H9 (cell line): ENCODE data around the gene AIF1L. TPM values are rescaled to one million over a fixed set of nuclear protein-coding genes. Genes with fewer than 3 reads are reported as not detected.

Experiments
- DNase-seq: peaks from one replicate; pipeline ENCODE4 v3.0.0-alpha.2; 2017
- H2AFZ ChIP-seq: one replicate; pipeline ENCODE4 v1.6.1; 2013; ENCODE audit warnings: mild to moderate bottlenecking, low read length, control low read depth, moderate library complexity
- H2AK5ac ChIP-seq: 2 replicates; pipeline ENCODE4 v1.6.1; 2013; ENCODE audit warnings: low read length, control low read depth, mixed read lengths; ENCODE audit not compliant: insufficient read length
- H2BK120ac ChIP-seq: one replicate; pipeline ENCODE4 v1.6.1; 2013; ENCODE audit warnings: low read depth, mild to moderate bottlenecking, low read length, control low read depth, inconsistent platforms; ENCODE audit not compliant: poor library complexity, severe bottlenecking
- H2BK12ac ChIP-seq: 2 replicates; pipeline ENCODE4 v1.6.1; 2013; ENCODE audit warnings: low read length, control low read depth, mixed read lengths, low read depth; ENCODE audit not compliant: insufficient read length
- H2BK15ac ChIP-seq: 2 replicates; pipeline ENCODE4 v1.6.1; 2013; ENCODE audit warnings: low read depth, low read length, control low read depth
- H2BK20ac ChIP-seq: one replicate; pipeline ENCODE4 v1.6.1; 2013; ENCODE audit warnings: low read depth, mild to moderate bottlenecking, low read length, control low read depth, inconsistent platforms; ENCODE audit not compliant: poor library complexity, severe bottlenecking
- H2BK5ac ChIP-seq: 2 replicates; pipeline ENCODE4 v1.6.1; 2013; ENCODE audit warnings: low read length, control low read depth, mixed read lengths; ENCODE audit not compliant: insufficient read length
- H3K14ac ChIP-seq: 2 replicates; pipeline ENCODE4 v1.6.1; 2013; ENCODE audit warnings: low read length, control low read depth; ENCODE audit not compliant: insufficient read depth
- H3K18ac ChIP-seq: 2 replicates; pipeline ENCODE4 v1.6.1; 2013; ENCODE audit warnings: low read depth, mild to moderate bottlenecking, mixed read lengths, low read length, control low read depth; ENCODE audit not compliant: insufficient read length
- H3K23ac ChIP-seq: 2 replicates; pipeline ENCODE4 v1.6.1; 2013; ENCODE audit warnings: low read length, control low read depth, mixed read lengths, low read depth; ENCODE audit not compliant: insufficient read length
- H3K23me2 ChIP-seq: 2 replicates; pipeline ENCODE4 v1.6.1; 2013; ENCODE audit warnings: low read depth, mild to moderate bottlenecking, mixed read lengths, low read length, control low read depth; ENCODE audit not compliant: insufficient read length, poor library complexity, severe bottlenecking
- H3K27ac ChIP-seq: 2 replicates; pipeline ENCODE4 v1.5.1; 2013; ENCODE audit warnings: low read length, control low read depth, mixed read lengths, low read depth; ENCODE audit not compliant: insufficient read length
- H3K27me3 ChIP-seq: 2 replicates; pipeline ENCODE4 v1.6.1; 2013; ENCODE audit warnings: low read length, control low read depth, inconsistent platforms; ENCODE audit not compliant: insufficient read depth
- H3K4ac ChIP-seq: 2 replicates; pipeline ENCODE4 v1.6.1; 2013; ENCODE audit warnings: low read depth, mild to moderate bottlenecking, control low read depth, inconsistent platforms, low read length, moderate library complexity
- H3K4me1 ChIP-seq: 2 replicates; pipeline ENCODE4 v1.6.1; 2013; ENCODE audit warnings: low read length, control low read depth, inconsistent platforms; ENCODE audit not compliant: insufficient read depth
- H3K4me2 ChIP-seq: 2 replicates; pipeline ENCODE4 v1.6.1; 2013; ENCODE audit warnings: low read length, control low read depth, mixed read lengths; ENCODE audit not compliant: insufficient read length, insufficient read depth
- H3K56ac ChIP-seq: 2 replicates; pipeline ENCODE4 v1.6.1; 2013; ENCODE audit warnings: low read depth, mild to moderate bottlenecking, mixed read lengths, low read length, control low read depth; ENCODE audit not compliant: insufficient read length
- H3K79me1 ChIP-seq: 2 replicates; pipeline ENCODE4 v1.6.1; 2013; ENCODE audit warnings: low read depth, mild to moderate bottlenecking, moderate library complexity, low read length, control low read depth, inconsistent platforms; ENCODE audit not compliant: insufficient read depth, poor library complexity, severe bottlenecking
- H3K79me2 ChIP-seq: 2 replicates; pipeline ENCODE4 v1.6.1; 2013; ENCODE audit warnings: low read length, control low read depth, inconsistent platforms; ENCODE audit not compliant: insufficient read depth
- H3K9ac ChIP-seq: 2 replicates; pipeline ENCODE4 v1.6.1; 2013; ENCODE audit warnings: low read length, control low read depth, mixed read lengths; ENCODE audit not compliant: insufficient read length; ENCODE audit errors: extremely low read depth
- H3K9me3 ChIP-seq: one replicate; pipeline ENCODE4 v1.6.1; 2013; ENCODE audit warnings: low read depth, low read length, inconsistent platforms; ENCODE audit not compliant: control insufficient read depth
- H3T11ph ChIP-seq: one replicate; pipeline ENCODE4 v1.6.1; 2013; ENCODE audit warnings: mild to moderate bottlenecking, low read length, control low read depth, inconsistent platforms
- H4K20me1 ChIP-seq: one replicate; pipeline ENCODE4 v1.6.1; 2013; ENCODE audit not compliant: control insufficient read depth, insufficient read length, insufficient read depth
- H4K5ac ChIP-seq: 2 replicates; pipeline ENCODE4 v1.6.1; 2013; ENCODE audit warnings: low read depth, mild to moderate bottlenecking, mixed read lengths, low read length, control low read depth; ENCODE audit not compliant: insufficient read length
- H4K8ac ChIP-seq: replicated peaks from 2 replicates; pipeline ENCODE4 v1.6.1; 2013; ENCODE audit warnings: low read length, control low read depth, mixed read lengths, low read depth; ENCODE audit not compliant: insufficient read length
- H4K91ac ChIP-seq: 2 replicates; pipeline ENCODE4 v1.6.1; 2013; ENCODE audit warnings: low read depth, mild to moderate bottlenecking, moderate library complexity, mixed read lengths, low read length, control low read depth; ENCODE audit not compliant: insufficient read length
- H3K27ac Mint-ChIP-seq, 3 experiments: 2 replicates in 2 of 3; 3 replicates in 1 of 3; pipeline ENCODE4 v1.8.0; 2020 to 2021; ENCODE audit warnings: mixed read lengths in 3 of 3, mild to moderate bottlenecking in 1 of 3, moderate library complexity in 1 of 3
- H3K27me3 Mint-ChIP-seq: 2 replicates; pipeline ENCODE4 v1.8.0; 2021; ENCODE audit warnings: low read depth, mild to moderate bottlenecking, moderate library complexity, mixed read lengths
- H3K36me3 Mint-ChIP-seq, 3 experiments: 2 replicates in 2 of 3; 3 replicates in 1 of 3; pipeline ENCODE4 v1.8.0; 2020 to 2021; ENCODE audit warnings: low read depth in 3 of 3, mixed read lengths in 3 of 3; ENCODE audit not compliant: insufficient read depth in 1 of 3
- H3K4me1 Mint-ChIP-seq, 2 experiments: 2 replicates each; pipeline ENCODE4 v1.8.0; 2020; ENCODE audit warnings: mixed read lengths in 2 of 2
- H3K4me3 Mint-ChIP-seq, 2 experiments: 2 replicates in 1 of 2; 3 replicates in 1 of 2; pipeline ENCODE4 v1.8.0; 2020 to 2021; ENCODE audit warnings: mild to moderate bottlenecking in 2 of 2, mixed read lengths in 2 of 2, moderate library complexity in 1 of 2
- H3K9me3 Mint-ChIP-seq, 2 experiments: 2 replicates in 1 of 2; 3 replicates in 1 of 2; pipeline ENCODE4 v1.8.0; 2020; ENCODE audit warnings: mild to moderate bottlenecking in 2 of 2, mixed read lengths in 2 of 2, moderate library complexity in 1 of 2
- CTCF ChIP-seq: fragments of 200-600 bp; sonication (generic); conservative IDR thresholded peaks from 3 replicates; pipeline ENCODE4 v1.8.0; 2021; ENCODE audit warnings: antibody characterized with exemption, mild to moderate bottlenecking
- whole genome bisulfite sequencing: extraction: QIAGEN DNeasy Blood & Tissue Kit; methylation state at CpG from one replicate; pipeline ENCODE4 v1.1.7; 2013; ENCODE audit warnings: missing lambda C conversion rate, low lambda C conversion rate, mixed read lengths; ENCODE audit not compliant: insufficient read length; ENCODE audit errors: extremely low coverage; 5-methylcytosine and 5-hydroxymethylcytosine counted together
- total RNA-seq: library from RNA; stranded (reverse); gene quantifications from 2 replicates; pipeline ENCODE4 v1.2.1, GENCODE V29; 2021

The AIF1L gene
- total RNA-seq, 1 experiment from 2014 or later, result 122 TPM

- Histone ChIP-seq H3K18ac (no peak overlapping the region), H2BK12ac (no peak overlapping the region), H4K91ac (no peak overlapping the region), H2BK15ac (no peak overlapping the region), H3K56ac (no peak overlapping the region), H3K27me3 (no peaks in the 10 kb centered on the region), H2BK120ac (no peak overlapping the region), H4K8ac (no peak overlapping the region), H2BK20ac (no peak overlapping the region), H3K9me3 (no peaks in the 10 kb centered on the region), H3T11ph (no peak overlapping the region), H3K79me2 (no peaks in the 10 kb centered on the region), H3K79me1 (no peaks in the 10 kb centered on the region), H3K9ac (no peak overlapping the region), H2BK5ac (no peak overlapping the region), H2AK5ac (no peak overlapping the region), H4K5ac (no peak overlapping the region), H2AFZ (no peak overlapping the region), H3K23me2 (no peaks in the 10 kb centered on the region), H3K4ac (no peak overlapping the region), H3K27ac (no peak overlapping the region), H4K20me1 (peaks cover 2% of the 10 kb centered on the region), H3K4me1 (peaks cover 12% of the 10 kb centered on the region; the same call in 1 of the 2 replicates), H3K4me2 (no peak overlapping the region), H3K23ac (no peak overlapping the region), H3K14ac (no peak overlapping the region; the same call in 1 of the 2 replicates)
- H3K4me1 Mint-ChIP-seq, result peaks cover 30 to 39% of the 10 kb centered on the region in 2 experiments
- H3K4me3 Mint-ChIP-seq, result peak overlapping the region in 1 of 2 experiments; percentile 55; a peak in 2 of 5 replicates
- WGBS, result no CpG with 5 or more reads among the region's 5 CpGs
- peak overlapping the region; percentile 85 to 97 (median 93) for H3K27ac Mint-ChIP-seq
- TF ChIP-seq CTCF, result no peak
- peaks cover 28 to 66% (median 43%) of the 10 kb centered on the region in 3 experiments for H3K36me3 Mint-ChIP-seq
- H3K27me3 Mint-ChIP-seq, result no peaks in the 10 kb centered on the region
- DNase-seq, result peak; percentile 65
- H3K9me3 Mint-ChIP-seq, result no peaks in the 10 kb centered on the region; a peak in 1 of 5 replicates
Measured at GRCh38 chr9:131104016-131104740, 7.8 kb downstream of the AIF1L start.
